H1 (cell line): ENCODE results near the gene ADD1. TPM values are rescaled to one million over a fixed set of nuclear protein-coding genes. Genes with fewer than 3 reads are reported as not detected.

ENCODE experiments used
- CTCF ChIA-PET: fragments of 300-600 bp; sonication (Branson Sonifier 250); formaldehyde crosslinking; loops from one replicate; lab custom pipeline; 2021; ENCODE audit not compliant: partially characterized antibody; lab: Charles Lee
- POLR2A ChIA-PET: fragments of 300-600 bp; sonication (Branson Sonifier 250); formaldehyde crosslinking; loops from one replicate; lab custom pipeline; 2021; ENCODE audit warnings: inconsistent platforms; ENCODE audit not compliant: partially characterized antibody; lab: Charles Lee
- DNase-seq, 2 experiments: peaks; one replicate each; pipeline versions ENCODE4 v3.0.0 to v3.0.0-alpha.2; 2010 to 2022; ENCODE audit warnings: low spot score in 2 of 2, low read depth in 1 of 2, mixed read lengths in 1 of 2
- FAIRE-seq: peaks from 2 replicates; lab custom pipeline; 2011; peaks lifted over from hg19 to GRCh38; lab: Jason Lieb, UNC
- H2AFZ ChIP-seq: 2 replicates; pipeline ENCODE4 v1.8.1; 2012; ENCODE audit warnings: low read length, inconsistent platforms
- H2AK5ac ChIP-seq: 2 replicates; pipeline ENCODE4 v1.6.1; 2013; ENCODE audit warnings: low read depth, low read length
- H2BK120ac ChIP-seq: replicated peaks from 2 replicates; pipeline ENCODE3; 2013; ENCODE audit warnings: low read depth, low read length, inconsistent platforms
- H2BK12ac ChIP-seq: 2 replicates; pipeline ENCODE4 v1.6.1; 2013; ENCODE audit warnings: low read depth, low read length
- H2BK15ac ChIP-seq: 2 replicates; pipeline ENCODE4 v1.6.1; 2013; ENCODE audit warnings: low read length
- H2BK20ac ChIP-seq: 2 replicates; pipeline ENCODE4 v1.6.1; 2013; ENCODE audit warnings: low read length
- H2BK5ac ChIP-seq: 2 replicates; pipeline ENCODE4 v1.6.1; 2013; ENCODE audit warnings: low read depth, low read length
- H3K14ac ChIP-seq: 2 replicates; pipeline ENCODE4 v1.6.1; 2013; ENCODE audit warnings: inconsistent platforms; ENCODE audit not compliant: insufficient read length
- H3K18ac ChIP-seq: 2 replicates; pipeline ENCODE4 v1.6.1; 2013; ENCODE audit warnings: low read length; ENCODE audit errors: extremely low read depth
- H3K23ac ChIP-seq: 2 replicates; pipeline ENCODE4 v1.6.1; 2013; ENCODE audit warnings: inconsistent platforms; ENCODE audit not compliant: insufficient read length
- H3K23me2 ChIP-seq: 2 replicates; pipeline ENCODE4 v1.6.1; 2013; ENCODE audit warnings: low read depth, low read length
- H3K27ac ChIP-seq: 2 replicates; pipeline ENCODE4 v1.6.1; 2011; ENCODE audit warnings: low read depth, low read length, inconsistent platforms
- H3K27me3 ChIP-seq, 4 experiments: replicated peaks in 1 of 4; 1 replicate in 1 of 4; 2 replicates in 3 of 4; pipeline versions ENCODE4 v1.6.1 to v1.8.1; 2011 to 2013; ENCODE audit warnings: low read length in 3 of 4, mild to moderate bottlenecking in 3 of 4, inconsistent platforms in 2 of 4, mixed read lengths in 2 of 4, moderate library complexity in 1 of 4; ENCODE audit not compliant: control insufficient read depth in 3 of 4, insufficient read depth in 3 of 4; ENCODE audit errors: extremely low read depth in 1 of 4
- H3K36me3 ChIP-seq, 4 experiments: 2 replicates each; pipeline versions ENCODE4 v1.6.1 to v1.8.1; 2011 to 2013; ENCODE audit warnings: mild to moderate bottlenecking in 4 of 4, low read length in 3 of 4, moderate library complexity in 2 of 4, control low read depth in 1 of 4, inconsistent platforms in 1 of 4; ENCODE audit not compliant: insufficient read depth in 4 of 4, control insufficient read depth in 2 of 4
- H3K4ac ChIP-seq: replicated peaks from 2 replicates; pipeline ENCODE3; 2013; ENCODE audit warnings: low read length, low read depth, mixed read lengths, inconsistent platforms; ENCODE audit not compliant: insufficient read length
- H3K4me1 ChIP-seq, 4 experiments: replicated peaks in 1 of 4; 1 replicate in 1 of 4; 2 replicates in 3 of 4; pipeline versions ENCODE4 v1.6.1 to v1.8.1; 2011 to 2013; ENCODE audit warnings: low read length in 3 of 4, inconsistent platforms in 2 of 4, mixed read lengths in 1 of 4; ENCODE audit not compliant: insufficient read depth in 4 of 4, control insufficient read depth in 3 of 4
- H3K4me2 ChIP-seq, 2 experiments: 2 replicates each; pipeline versions ENCODE4 v1.6.1 to v1.8.1; 2011 to 2013; ENCODE audit warnings: low read depth in 2 of 2, low read length in 2 of 2, control low read depth in 1 of 2, inconsistent platforms in 1 of 2, mild to moderate bottlenecking in 1 of 2; ENCODE audit not compliant: insufficient read depth in 1 of 2
- H3K4me3 ChIP-seq, 4 experiments: fragments of 200-600, 300-600 bp in 1 of 4; sonication (generic), shearing (Covaris generic), sonication (Bioruptor Twin) in 1 of 4; 2 replicates each; pipeline versions ENCODE4 v1.5.1 to v1.8.1; 2011 to 2016; ENCODE audit warnings: low read length in 4 of 4, low read depth in 3 of 4, control low read depth in 2 of 4, inconsistent platforms in 2 of 4, mild to moderate bottlenecking in 2 of 4, mixed read lengths in 1 of 4, moderate library complexity in 1 of 4; ENCODE audit not compliant: insufficient read depth in 2 of 4; ENCODE audit errors: extremely low read depth in 1 of 4
- H3K56ac ChIP-seq: replicated peaks from 2 replicates; pipeline ENCODE3; 2013; ENCODE audit warnings: low read depth, mild to moderate bottlenecking, mixed read lengths, low read length, inconsistent platforms; ENCODE audit not compliant: insufficient read length
- H3K79me1 ChIP-seq: 2 replicates; pipeline ENCODE4 v1.6.1; 2013; ENCODE audit warnings: low read depth, low read length, control low read depth
- H3K79me2 ChIP-seq, 2 experiments: 2 replicates each; pipeline versions ENCODE4 v1.6.1 to v1.8.1; 2012 to 2013; ENCODE audit warnings: low read length in 2 of 2, mild to moderate bottlenecking in 2 of 2, inconsistent platforms in 1 of 2; ENCODE audit not compliant: insufficient read depth in 2 of 2, control insufficient read depth in 1 of 2
- H3K9ac ChIP-seq, 4 experiments: replicated peaks in 1 of 4; 1 replicate in 1 of 4; 2 replicates in 3 of 4; pipeline versions ENCODE4 v1.6.1 to v1.8.1; 2011 to 2013; ENCODE audit warnings: low read depth in 3 of 4, low read length in 3 of 4, control low read depth in 2 of 4, mild to moderate bottlenecking in 2 of 4, moderate library complexity in 2 of 4, inconsistent platforms in 1 of 4; ENCODE audit errors: extremely low read depth in 1 of 4
- H3K9me3 ChIP-seq, 2 experiments: 2 replicates each; pipeline versions ENCODE4 v1.6.1 to v1.8.1; 2012 to 2013; ENCODE audit warnings: mild to moderate bottlenecking in 2 of 2, moderate library complexity in 2 of 2, control low read depth in 1 of 2, inconsistent platforms in 1 of 2, low read depth in 1 of 2, low read length in 1 of 2, mixed read lengths in 1 of 2; ENCODE audit not compliant: insufficient read depth in 2 of 2
- H4K20me1 ChIP-seq, 2 experiments: replicated peaks in 1 of 2; 2 replicates each; pipeline versions ENCODE3 to v1.8.1; 2011 to 2013; ENCODE audit warnings: inconsistent platforms in 2 of 2, low read length in 2 of 2, mild to moderate bottlenecking in 1 of 2; ENCODE audit not compliant: insufficient read depth in 2 of 2, control insufficient read depth in 1 of 2
- H4K5ac ChIP-seq: 2 replicates; pipeline ENCODE4 v1.6.1; 2013; ENCODE audit warnings: low read length, low read depth, mixed read lengths, inconsistent platforms; ENCODE audit not compliant: insufficient read length
- H4K8ac ChIP-seq: 2 replicates; pipeline ENCODE4 v1.8.0; 2013; ENCODE audit warnings: mild to moderate bottlenecking, moderate library complexity, low read length, inconsistent platforms; ENCODE audit not compliant: insufficient read depth; ENCODE audit errors: extremely low read depth
- H4K91ac ChIP-seq: replicated peaks from 2 replicates; pipeline ENCODE3; 2013; ENCODE audit warnings: low read length, mixed read lengths, inconsistent platforms; ENCODE audit not compliant: insufficient read length
- CTBP2 ChIP-seq: IDR thresholded peaks from 2 replicates; pipeline ENCODE4 v1.7.0; 2011; ENCODE audit warnings: borderline replicate concordance, mild to moderate bottlenecking, moderate library complexity, mixed read lengths, low read length; ENCODE audit not compliant: insufficient read depth, insufficient read length
- KDM4A ChIP-seq: IDR thresholded peaks from one replicate; pipeline ENCODE4 v1.7.1; 2012; ENCODE audit warnings: low read depth, mild to moderate bottlenecking, moderate library complexity, low read length, inconsistent platforms; ENCODE audit not compliant: severe bottlenecking
- KDM5A ChIP-seq: fragments of 200-600 bp; IDR thresholded peaks from 2 replicates; pipeline ENCODE4 v1.7.1; 2012; ENCODE audit warnings: mild to moderate bottlenecking, low read length, inconsistent platforms, mixed read lengths
- RBBP5 ChIP-seq: IDR thresholded peaks from 2 replicates; pipeline ENCODE4 v1.7.1; 2012; ENCODE audit warnings: low read depth, mild to moderate bottlenecking, inconsistent platforms, low read length, moderate library complexity, borderline replicate concordance
- RXRA ChIP-seq: IDR thresholded peaks from 2 replicates; pipeline ENCODE4 v1.6.1; 2011; ENCODE audit warnings: low read depth, mild to moderate bottlenecking, low read length, moderate library complexity; ENCODE audit not compliant: insufficient read depth
- SP4 ChIP-seq: IDR thresholded peaks from 2 replicates; pipeline ENCODE4 v1.6.1; 2012; ENCODE audit warnings: low read length, inconsistent platforms
- TBP ChIP-seq: IDR thresholded peaks from 2 replicates; pipeline ENCODE4 v1.6.1; 2011; ENCODE audit warnings: low read depth, low read length, improper control_type of control experiment
- TEAD4 ChIP-seq: IDR thresholded peaks from 2 replicates; pipeline ENCODE4 v1.6.1; 2012; ENCODE audit warnings: low read depth, low read length, inconsistent platforms, mixed read lengths
- WGBS, 2 experiments: shearing (Covaris generic) in 1 of 2; methylation state at CpG; one replicate each; pipeline versions ENCODE4 v1.1.6 to v1.1.7; 2013 to 2015; ENCODE audit warnings: low lambda C conversion rate in 2 of 2, mixed read lengths in 2 of 2, inconsistent platforms in 1 of 2, low coverage in 1 of 2, missing lambda C conversion rate in 1 of 2; ENCODE audit not compliant: insufficient replicate concordance in 2 of 2, insufficient coverage in 1 of 2, insufficient read length in 1 of 2; ENCODE audit errors: extremely low coverage in 1 of 2, missing lambda C conversion rate in 1 of 2; 5-methylcytosine and 5-hydroxymethylcytosine counted together
- polyA plus RNA-seq, 7 experiments: library from polyadenylated mRNA; depleted of rRNA in 3 of 7; stranded (reverse) in 5 of 7; unstranded in 2 of 7; fragments of >200 nt in 5 of 7; fragments of 200-250 nt in 2 of 7; gene quantifications; 1 replicate in 5 of 7; 2 replicates in 1 of 7; 4 replicates in 1 of 7; pipeline versions ENCODE4 v1.2.1 to v1.2.3, GENCODE V29; 2011 to 2013; ENCODE audit warnings: missing spikeins in 2 of 7, mixed read lengths in 2 of 7
- total RNA-seq: library from RNA; stranded (reverse); fragmentation: NEBNext Ultra II Directional; extraction: Animal tissue kit (Norgen Biotek cat#: 25700); gene quantifications from 2 replicates; pipeline ENCODE4 v1.2.1, GENCODE V29; 2021
- TF ChIP-seq, protein P1 (sequence below): IDR thresholded peaks from 2 replicates; pipeline ENCODE4 v1.6.1; 2012; ENCODE audit warnings: low read length, inconsistent platforms

The ADD1 gene
- total and polyA plus RNA-seq, 2 of the 8 experiments (the other 6 are each of a cell fraction or from before 2014, with no cell fraction given): 113 to 143 TPM

DNA sequence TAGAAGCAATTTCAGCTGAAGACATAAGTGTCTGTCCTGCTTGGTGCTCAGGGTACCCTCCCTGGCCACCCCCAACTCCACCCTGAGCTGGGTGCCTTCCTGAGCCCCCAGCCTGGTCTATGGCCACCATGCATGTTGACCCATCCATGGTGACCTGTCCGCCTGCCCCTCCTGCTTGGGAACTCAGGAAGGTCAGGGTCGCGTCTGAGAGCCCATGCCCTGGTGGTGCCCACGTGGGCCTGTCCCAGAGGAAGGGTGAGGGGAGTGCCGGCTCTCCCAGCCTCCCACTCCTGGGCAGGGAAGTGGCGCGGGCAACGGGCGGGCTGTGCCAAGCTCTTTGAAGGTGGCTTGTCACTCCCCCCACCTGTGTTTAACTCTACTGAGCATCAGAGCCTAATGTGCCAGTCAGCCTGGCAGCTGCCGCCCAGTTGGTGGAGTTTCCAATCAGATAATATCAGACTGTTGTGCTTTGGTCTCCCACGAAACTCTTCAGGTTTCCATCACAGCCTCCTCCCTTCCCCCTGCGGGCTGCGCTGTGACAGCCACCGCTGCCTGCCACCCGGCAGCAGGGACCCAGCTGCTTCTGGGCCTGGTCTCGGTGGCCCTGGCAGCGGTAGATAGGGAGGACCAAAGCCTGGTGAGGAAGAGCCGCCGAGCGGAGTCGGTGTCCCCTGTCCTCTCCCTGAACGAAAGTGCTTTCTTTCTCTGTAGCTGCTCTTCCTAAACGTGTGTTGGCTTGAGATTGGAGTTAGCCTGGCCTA, 45.9 kb upstream of the ADD1 start:
- Histone ChIP-seq H3K56ac (no peak overlapping the region), H2AFZ (no peak overlapping the region), H3K4me3 (no peak overlapping the region), H4K20me1 (peaks cover 2 to 4% of the 10 kb centered on the region in 2 experiments), H2BK15ac (no peak overlapping the region), H3K4ac (no peak overlapping the region), H3K4me1 (peaks cover 0 to 26% (median 16%) of the 10 kb centered on the region in 4 experiments; a peak in 6 of 7 replicates), H2BK5ac (no peak overlapping the region), H3K9me3 (no peaks in the 10 kb centered on the region), H3K9ac (no peak overlapping the region), H3K18ac (no peak overlapping the region), H2BK120ac (no peak overlapping the region), H4K91ac (no peak overlapping the region), H4K8ac (no peak overlapping the region; the same call in 1 of the 2 replicates), H3K27me3 (peaks cover 0 to 11% (median 8%) of the 10 kb centered on the region in 4 experiments; a peak in 5 of 7 replicates), H2AK5ac (no peak overlapping the region), H3K23ac (no peak overlapping the region), H2BK12ac (no peak overlapping the region), H3K4me2 (no peak overlapping the region), H3K14ac (no peak overlapping the region), H2BK20ac (no peak overlapping the region), H3K36me3 (no peaks in the 10 kb centered on the region), H3K79me2 (no peaks in the 10 kb centered on the region), H3K79me1 (0 out of 2 replicates have a peak, but pooled peaks cover 2% of the 10 kb centered on the region), H3K27ac (no peak overlapping the region; the same call in 1 of the 2 replicates), H4K5ac (no peak overlapping the region), H3K23me2 (no peaks in the 10 kb centered on the region; the same call in 1 of the 2 replicates)
- FAIRE-seq (no peak), DNase-seq (no peak)
- ChIA-PET CTCF (interaction anchor here (0.7 to 1.7 kb wide), 4 partner anchors 9 to 33 kb away, joined by 3 to 6 read pairs (median 3); no protein-coding TSS in a partner anchor), POLR2A (interaction anchor here (0.7 to 6.6 kb wide), 10 partner anchors 10 to 205 kb away, joined by 3 to 48 read pairs (median 4); no protein-coding TSS in a partner anchor)
- 87% methylated on average over 21 of the region's 23 CpGs; no CpG with 5 or more reads in 1 of the 2 experiments for WGBS, 2 experiments
- TF ChIP-seq TBP (no peak), KDM4A (no peak), SP4 (no peak), RXRA (no peak), KDM5A (no peak), TEAD4 (no peak), RBBP5 (no peak), CTBP2 (no peak)
- TF ChIP-seq, protein P1, sequence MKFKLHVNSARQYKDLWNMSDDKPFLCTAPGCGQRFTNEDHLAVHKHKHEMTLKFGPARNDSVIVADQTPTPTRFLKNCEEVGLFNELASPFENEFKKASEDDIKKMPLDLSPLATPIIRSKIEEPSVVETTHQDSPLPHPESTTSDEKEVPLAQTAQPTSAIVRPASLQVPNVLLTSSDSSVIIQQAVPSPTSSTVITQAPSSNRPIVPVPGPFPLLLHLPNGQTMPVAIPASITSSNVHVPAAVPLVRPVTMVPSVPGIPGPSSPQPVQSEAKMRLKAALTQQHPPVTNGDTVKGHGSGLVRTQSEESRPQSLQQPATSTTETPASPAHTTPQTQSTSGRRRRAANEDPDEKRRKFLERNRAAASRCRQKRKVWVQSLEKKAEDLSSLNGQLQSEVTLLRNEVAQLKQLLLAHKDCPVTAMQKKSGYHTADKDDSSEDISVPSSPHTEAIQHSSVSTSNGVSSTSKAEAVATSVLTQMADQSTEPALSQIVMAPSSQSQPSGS: no peak
